ENCODE results near the gene MRTFA. TPM values are rescaled to one million over a fixed set of nuclear protein-coding genes. Genes with fewer than 3 reads are reported as not detected.
"Not testable (repeated sequence)": the region's sequence is repeated elsewhere in the genome, so short reads cannot be mapped to it uniquely, and the experiment has no call there.

MRTFA gene
- total RNA-seq, 1 experiment from 2014 or later: 52.7 TPM

- H3K27me3 Mint-ChIP-seq (ENCODE audit: insufficient read depth, unreplicated experiment): no peaks in the 10 kb centered on the region
- H3K4me1 Mint-ChIP-seq (ENCODE audit: insufficient read depth, unreplicated experiment): peaks cover 49% of the 10 kb centered on the region
These were observed 129.0 kb downstream of the MRTFA start for GRCh38 chr22:40507491-40507890.

GRCh38 chr22:40506762-40507161 is 129.8 kb downstream of the MRTFA start:
- POLR2A ChIA-PET: interaction anchor here (0.6 to 5.2 kb wide), 11 partner anchors 9 to 176 kb away, joined by 3 to 55 read pairs (median 4); partner anchors contain the start of gene MRTFA
- intact Hi-C loops (cut with micrococcal nuclease): no loop called here

More at GRCh38 chr22:40507491-40507890, 129.0 kb downstream of the MRTFA start:
- Mint-ChIP-seq H3K36me3 (ENCODE audit: insufficient read depth, unreplicated experiment) (no peaks in the 10 kb centered on the region), H3K4me3 (ENCODE audit: unreplicated experiment) (no peak overlapping the region), H3K9me3 (ENCODE audit: unreplicated experiment) (no peaks in the 10 kb centered on the region), H3K27ac (ENCODE audit: low read depth, unreplicated experiment) (peak overlapping the region; percentile 85)
- ChIA-PET POLR2A (interaction anchor here (1.0 to 5.2 kb wide), 6 partner anchors 13 to 145 kb away, joined by 3 to 55 read pairs (median 4); partner anchors contain the start of gene MRTFA), CTCF (no interaction called here)
- no peak for DNase-seq (ENCODE audit: unreplicated experiment)
- BruUV-seq (replicated peaks): no TSS peak
- intact Hi-C loops (cut with micrococcal nuclease): no loop called here
- no peak for TF ChIP-seq CTCF (IDR thresholded peaks at IDR 0.05; ENCODE audit: unreplicated experiment)

GRCh38 chr22:40504285-40505249 is 132.0 kb downstream of the MRTFA start:
- no peaks in the 10 kb centered on the region for H3K27me3 Mint-ChIP-seq (ENCODE audit: insufficient read depth, unreplicated experiment)
- BruUV-seq (replicated peaks): no TSS peak
- H3K27ac Mint-ChIP-seq (ENCODE audit: low read depth, unreplicated experiment): no peak overlapping the region
- intact Hi-C loops (cut with micrococcal nuclease): no loop called here
- no peak overlapping the region for H3K4me3 Mint-ChIP-seq (ENCODE audit: unreplicated experiment)
- H3K36me3 Mint-ChIP-seq (ENCODE audit: insufficient read depth, unreplicated experiment): no peaks in the 10 kb centered on the region
- ChIA-PET POLR2A (interaction anchor here (0.6 to 2.0 kb wide), 5 partner anchors 8 to 965 kb away, joined by 3 to 6 read pairs (median 5); partner anchors contain the start of gene MRTFA), CTCF (interaction anchor here (0.5 to 1.5 kb wide), 5 partner anchors 12 to 88 kb away, joined by 3 to 7 read pairs (median 3); no protein-coding TSS in a partner anchor)
- no peaks in the 10 kb centered on the region for H3K9me3 Mint-ChIP-seq (ENCODE audit: unreplicated experiment)
- DNase-seq (ENCODE audit: unreplicated experiment): no peak
- peaks cover 24% of the 10 kb centered on the region for H3K4me1 Mint-ChIP-seq (ENCODE audit: insufficient read depth, unreplicated experiment)
- TF ChIP-seq CTCF (IDR thresholded peaks at IDR 0.05; ENCODE audit: unreplicated experiment): no peak

More at GRCh38 chr22:40506762-40507161, 129.8 kb downstream of the MRTFA start:
- DNase-seq (ENCODE audit: unreplicated experiment): no peak
- TF ChIP-seq CTCF (IDR thresholded peaks at IDR 0.05; ENCODE audit: unreplicated experiment): no peak
- BruUV-seq (replicated peaks): no TSS peak
- peak overlapping the region; percentile 85 for H3K27ac Mint-ChIP-seq (ENCODE audit: low read depth, unreplicated experiment)
- H3K4me1 Mint-ChIP-seq (ENCODE audit: insufficient read depth, unreplicated experiment): peaks cover 42% of the 10 kb centered on the region
- CTCF ChIA-PET: interaction anchor here (0.5 to 1.5 kb wide), 5 partner anchors 15 to 151 kb away, joined by 3 to 6 read pairs (median 4); no protein-coding TSS in a partner anchor
- no peak overlapping the region for H3K4me3 Mint-ChIP-seq (ENCODE audit: unreplicated experiment)
- H3K36me3 Mint-ChIP-seq (ENCODE audit: insufficient read depth, unreplicated experiment): no peaks in the 10 kb centered on the region
- H3K27me3 Mint-ChIP-seq (ENCODE audit: insufficient read depth, unreplicated experiment): no peaks in the 10 kb centered on the region
- H3K9me3 Mint-ChIP-seq (ENCODE audit: unreplicated experiment): no peaks in the 10 kb centered on the region

GRCh38 chr22:40502919-40503318 is 133.6 kb downstream of the MRTFA start:
- BruUV-seq (replicated peaks): no TSS peak
- no peak for DNase-seq (ENCODE audit: unreplicated experiment)
- Mint-ChIP-seq H3K27ac (ENCODE audit: low read depth, unreplicated experiment) (peak overlapping the region; percentile 8), H3K4me1 (ENCODE audit: insufficient read depth, unreplicated experiment) (peaks cover 26% of the 10 kb centered on the region), H3K36me3 (ENCODE audit: insufficient read depth, unreplicated experiment) (no peaks in the 10 kb centered on the region), H3K9me3 (ENCODE audit: unreplicated experiment) (no peaks in the 10 kb centered on the region), H3K27me3 (ENCODE audit: insufficient read depth, unreplicated experiment) (no peaks in the 10 kb centered on the region), H3K4me3 (ENCODE audit: unreplicated experiment) (no peak overlapping the region)
- ChIA-PET CTCF (interaction anchor here (0.6 to 1.5 kb wide), 2 partner anchors 14 to 62 kb away, joined by 3 to 7 read pairs; no protein-coding TSS in a partner anchor), POLR2A (interaction anchor here (1.9 kb wide), 1 partner anchor 134 kb away, joined by 5 read pairs; the partner anchor contains the start of gene MRTFA)
- intact Hi-C loops (cut with micrococcal nuclease): no loop called here
- no peak for TF ChIP-seq CTCF (IDR thresholded peaks at IDR 0.05; ENCODE audit: unreplicated experiment)

- DNase-seq (ENCODE audit: unreplicated experiment); intact Hi-C loops (cut with micrococcal nuclease); H3K4me3 Mint-ChIP-seq (ENCODE audit: unreplicated experiment); BruUV-seq (replicated peaks); H3K36me3 Mint-ChIP-seq (ENCODE audit: insufficient read depth, unreplicated experiment); H3K9me3 Mint-ChIP-seq (ENCODE audit: unreplicated experiment); CTCF ChIA-PET; H3K27me3 Mint-ChIP-seq (ENCODE audit: insufficient read depth, unreplicated experiment): not testable (repeated sequence)
- POLR2A ChIA-PET: interaction anchor here (0.6 kb wide), 1 partner anchor 42 kb away, joined by 4 read pairs; no protein-coding TSS in a partner anchor
- H3K4me1 Mint-ChIP-seq (ENCODE audit: insufficient read depth, unreplicated experiment): peaks cover 29% of the 10 kb centered on the region
- H3K27ac Mint-ChIP-seq (ENCODE audit: low read depth, unreplicated experiment): peak overlapping the region; percentile 78
These were observed 136.1 kb downstream of the MRTFA start for GRCh38 chr22:40500465-40500786.
